Measurements from ENCODE around the gene GMCL2.

DNA sequence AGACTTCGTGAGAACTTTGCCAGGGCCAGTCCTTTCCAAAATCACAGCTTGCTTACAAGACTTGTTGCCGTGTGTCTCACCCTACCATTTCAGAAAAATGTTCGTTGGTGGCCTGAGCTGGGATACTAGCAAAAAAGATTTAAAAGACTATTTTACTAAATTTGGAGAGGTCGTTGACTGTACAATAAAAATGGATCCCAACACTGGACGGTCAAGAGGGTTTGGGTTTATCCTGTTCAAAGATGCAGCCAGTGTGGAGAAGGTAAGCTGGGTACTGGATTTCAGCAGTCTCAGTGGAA, 18.5 kb upstream of the GMCL2 start:
- TF ChIP-seq, protein P1, sequence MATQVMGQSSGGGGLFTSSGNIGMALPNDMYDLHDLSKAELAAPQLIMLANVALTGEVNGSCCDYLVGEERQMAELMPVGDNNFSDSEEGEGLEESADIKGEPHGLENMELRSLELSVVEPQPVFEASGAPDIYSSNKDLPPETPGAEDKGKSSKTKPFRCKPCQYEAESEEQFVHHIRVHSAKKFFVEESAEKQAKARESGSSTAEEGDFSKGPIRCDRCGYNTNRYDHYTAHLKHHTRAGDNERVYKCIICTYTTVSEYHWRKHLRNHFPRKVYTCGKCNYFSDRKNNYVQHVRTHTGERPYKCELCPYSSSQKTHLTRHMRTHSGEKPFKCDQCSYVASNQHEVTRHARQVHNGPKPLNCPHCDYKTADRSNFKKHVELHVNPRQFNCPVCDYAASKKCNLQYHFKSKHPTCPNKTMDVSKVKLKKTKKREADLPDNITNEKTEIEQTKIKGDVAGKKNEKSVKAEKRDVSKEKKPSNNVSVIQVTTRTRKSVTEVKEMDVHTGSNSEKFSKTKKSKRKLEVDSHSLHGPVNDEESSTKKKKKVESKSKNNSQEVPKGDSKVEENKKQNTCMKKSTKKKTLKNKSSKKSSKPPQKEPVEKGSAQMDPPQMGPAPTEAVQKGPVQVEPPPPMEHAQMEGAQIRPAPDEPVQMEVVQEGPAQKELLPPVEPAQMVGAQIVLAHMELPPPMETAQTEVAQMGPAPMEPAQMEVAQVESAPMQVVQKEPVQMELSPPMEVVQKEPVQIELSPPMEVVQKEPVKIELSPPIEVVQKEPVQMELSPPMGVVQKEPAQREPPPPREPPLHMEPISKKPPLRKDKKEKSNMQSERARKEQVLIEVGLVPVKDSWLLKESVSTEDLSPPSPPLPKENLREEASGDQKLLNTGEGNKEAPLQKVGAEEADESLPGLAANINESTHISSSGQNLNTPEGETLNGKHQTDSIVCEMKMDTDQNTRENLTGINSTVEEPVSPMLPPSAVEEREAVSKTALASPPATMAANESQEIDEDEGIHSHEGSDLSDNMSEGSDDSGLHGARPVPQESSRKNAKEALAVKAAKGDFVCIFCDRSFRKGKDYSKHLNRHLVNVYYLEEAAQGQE (tag by site-specific recombination; IDR thresholded peaks at IDR 0.05), result no peak
- TF ChIP-seq ZNF76 (tag by site-specific recombination; IDR thresholded peaks at IDR 0.05; ENCODE audit: borderline replicate concordance, low read depth) (no peak), ZNF266 (tag by site-specific recombination; IDR thresholded peaks at IDR 0.05; ENCODE audit: low read depth) (no peak), ZNF274 (IDR thresholded peaks at IDR 0.05; ENCODE audit: low read length) (no peak), ZNF274 (tag by site-specific recombination; IDR thresholded peaks at IDR 0.05; ENCODE audit: borderline replicate concordance) (no peak), ZNF561 (tag by site-specific recombination; IDR thresholded peaks at IDR 0.05; ENCODE audit: borderline replicate concordance) (no peak), TCF7L2 (IDR thresholded peaks at IDR 0.05; ENCODE audit: borderline replicate concordance, low read depth, low read length) (no peak), ZNF670 (tag by site-specific recombination; IDR thresholded peaks at IDR 0.05; ENCODE audit: low read depth) (no peak), ZNF510 (tag by site-specific recombination; IDR thresholded peaks at IDR 0.05; ENCODE audit: insufficient replicate concordance) (no peak), ZNF623 (tag by site-specific recombination; IDR thresholded peaks at IDR 0.05) (no peak), YY1 (tag by site-specific recombination; IDR thresholded peaks at IDR 0.05) (no peak)
- TF ChIP-seq, protein P2, sequence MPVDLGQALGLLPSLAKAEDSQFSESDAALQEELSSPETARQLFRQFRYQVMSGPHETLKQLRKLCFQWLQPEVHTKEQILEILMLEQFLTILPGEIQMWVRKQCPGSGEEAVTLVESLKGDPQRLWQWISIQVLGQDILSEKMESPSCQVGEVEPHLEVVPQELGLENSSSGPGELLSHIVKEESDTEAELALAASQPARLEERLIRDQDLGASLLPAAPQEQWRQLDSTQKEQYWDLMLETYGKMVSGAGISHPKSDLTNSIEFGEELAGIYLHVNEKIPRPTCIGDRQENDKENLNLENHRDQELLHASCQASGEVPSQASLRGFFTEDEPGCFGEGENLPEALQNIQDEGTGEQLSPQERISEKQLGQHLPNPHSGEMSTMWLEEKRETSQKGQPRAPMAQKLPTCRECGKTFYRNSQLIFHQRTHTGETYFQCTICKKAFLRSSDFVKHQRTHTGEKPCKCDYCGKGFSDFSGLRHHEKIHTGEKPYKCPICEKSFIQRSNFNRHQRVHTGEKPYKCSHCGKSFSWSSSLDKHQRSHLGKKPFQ (tag by site-specific recombination; IDR thresholded peaks at IDR 0.05), result no peak
- TF ChIP-seq, protein P3, sequence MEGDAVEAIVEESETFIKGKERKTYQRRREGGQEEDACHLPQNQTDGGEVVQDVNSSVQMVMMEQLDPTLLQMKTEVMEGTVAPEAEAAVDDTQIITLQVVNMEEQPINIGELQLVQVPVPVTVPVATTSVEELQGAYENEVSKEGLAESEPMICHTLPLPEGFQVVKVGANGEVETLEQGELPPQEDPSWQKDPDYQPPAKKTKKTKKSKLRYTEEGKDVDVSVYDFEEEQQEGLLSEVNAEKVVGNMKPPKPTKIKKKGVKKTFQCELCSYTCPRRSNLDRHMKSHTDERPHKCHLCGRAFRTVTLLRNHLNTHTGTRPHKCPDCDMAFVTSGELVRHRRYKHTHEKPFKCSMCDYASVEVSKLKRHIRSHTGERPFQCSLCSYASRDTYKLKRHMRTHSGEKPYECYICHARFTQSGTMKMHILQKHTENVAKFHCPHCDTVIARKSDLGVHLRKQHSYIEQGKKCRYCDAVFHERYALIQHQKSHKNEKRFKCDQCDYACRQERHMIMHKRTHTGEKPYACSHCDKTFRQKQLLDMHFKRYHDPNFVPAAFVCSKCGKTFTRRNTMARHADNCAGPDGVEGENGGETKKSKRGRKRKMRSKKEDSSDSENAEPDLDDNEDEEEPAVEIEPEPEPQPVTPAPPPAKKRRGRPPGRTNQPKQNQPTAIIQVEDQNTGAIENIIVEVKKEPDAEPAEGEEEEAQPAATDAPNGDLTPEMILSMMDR (tag by site-specific recombination; IDR thresholded peaks at IDR 0.05), result no peak
- TF ChIP-seq, protein P4, sequence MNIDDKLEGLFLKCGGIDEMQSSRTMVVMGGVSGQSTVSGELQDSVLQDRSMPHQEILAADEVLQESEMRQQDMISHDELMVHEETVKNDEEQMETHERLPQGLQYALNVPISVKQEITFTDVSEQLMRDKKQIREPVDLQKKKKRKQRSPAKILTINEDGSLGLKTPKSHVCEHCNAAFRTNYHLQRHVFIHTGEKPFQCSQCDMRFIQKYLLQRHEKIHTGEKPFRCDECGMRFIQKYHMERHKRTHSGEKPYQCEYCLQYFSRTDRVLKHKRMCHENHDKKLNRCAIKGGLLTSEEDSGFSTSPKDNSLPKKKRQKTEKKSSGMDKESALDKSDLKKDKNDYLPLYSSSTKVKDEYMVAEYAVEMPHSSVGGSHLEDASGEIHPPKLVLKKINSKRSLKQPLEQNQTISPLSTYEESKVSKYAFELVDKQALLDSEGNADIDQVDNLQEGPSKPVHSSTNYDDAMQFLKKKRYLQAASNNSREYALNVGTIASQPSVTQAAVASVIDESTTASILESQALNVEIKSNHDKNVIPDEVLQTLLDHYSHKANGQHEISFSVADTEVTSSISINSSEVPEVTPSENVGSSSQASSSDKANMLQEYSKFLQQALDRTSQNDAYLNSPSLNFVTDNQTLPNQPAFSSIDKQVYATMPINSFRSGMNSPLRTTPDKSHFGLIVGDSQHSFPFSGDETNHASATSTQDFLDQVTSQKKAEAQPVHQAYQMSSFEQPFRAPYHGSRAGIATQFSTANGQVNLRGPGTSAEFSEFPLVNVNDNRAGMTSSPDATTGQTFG (tag by site-specific recombination; IDR thresholded peaks at IDR 0.05; ENCODE audit: borderline replicate concordance), result no peak
- TF ChIP-seq, protein P5, sequence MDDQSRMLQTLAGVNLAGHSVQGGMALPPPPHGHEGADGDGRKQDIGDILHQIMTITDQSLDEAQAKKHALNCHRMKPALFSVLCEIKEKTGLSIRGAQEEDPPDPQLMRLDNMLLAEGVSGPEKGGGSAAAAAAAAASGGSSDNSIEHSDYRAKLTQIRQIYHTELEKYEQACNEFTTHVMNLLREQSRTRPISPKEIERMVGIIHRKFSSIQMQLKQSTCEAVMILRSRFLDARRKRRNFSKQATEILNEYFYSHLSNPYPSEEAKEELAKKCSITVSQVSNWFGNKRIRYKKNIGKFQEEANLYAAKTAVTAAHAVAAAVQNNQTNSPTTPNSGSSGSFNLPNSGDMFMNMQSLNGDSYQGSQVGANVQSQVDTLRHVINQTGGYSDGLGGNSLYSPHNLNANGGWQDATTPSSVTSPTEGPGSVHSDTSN (CRISPR knock-in tag; IDR thresholded peaks at IDR 0.05), result no peak
